H1 (cell line): ENCODE measurements around the gene SORBS1. TPM values are rescaled to one million over a fixed set of nuclear protein-coding genes. Genes with fewer than 3 reads are reported as not detected.

Experiments
- CTCF ChIA-PET: fragments of 300-600 bp; sonication (Branson Sonifier 250); formaldehyde crosslinking; loops from one replicate; lab custom pipeline; 2021; ENCODE audit not compliant: partially characterized antibody; lab: Charles Lee
- POLR2A ChIA-PET: fragments of 300-600 bp; sonication (Branson Sonifier 250); formaldehyde crosslinking; loops from one replicate; lab custom pipeline; 2021; ENCODE audit warnings: inconsistent platforms; ENCODE audit not compliant: partially characterized antibody; lab: Charles Lee
- DNase-seq, 2 experiments: peaks; one replicate each; pipeline versions ENCODE4 v3.0.0 to v3.0.0-alpha.2; 2010 to 2022; ENCODE audit warnings: low spot score in 2 of 2, low read depth in 1 of 2, mixed read lengths in 1 of 2
- FAIRE-seq: peaks from 2 replicates; lab custom pipeline; 2011; peaks lifted over from hg19 to GRCh38; lab: Jason Lieb, UNC
- H2AFZ ChIP-seq: 2 replicates; pipeline ENCODE4 v1.8.1; 2012; ENCODE audit warnings: low read length, inconsistent platforms
- H2AK5ac ChIP-seq: 2 replicates; pipeline ENCODE4 v1.6.1; 2013; ENCODE audit warnings: low read depth, low read length
- H2BK120ac ChIP-seq: replicated peaks from 2 replicates; pipeline ENCODE3; 2013; ENCODE audit warnings: low read depth, low read length, inconsistent platforms
- H2BK12ac ChIP-seq: 2 replicates; pipeline ENCODE4 v1.6.1; 2013; ENCODE audit warnings: low read depth, low read length
- H2BK15ac ChIP-seq: 2 replicates; pipeline ENCODE4 v1.6.1; 2013; ENCODE audit warnings: low read length
- H2BK20ac ChIP-seq: 2 replicates; pipeline ENCODE4 v1.6.1; 2013; ENCODE audit warnings: low read length
- H2BK5ac ChIP-seq: 2 replicates; pipeline ENCODE4 v1.6.1; 2013; ENCODE audit warnings: low read depth, low read length
- H3K14ac ChIP-seq: 2 replicates; pipeline ENCODE4 v1.6.1; 2013; ENCODE audit warnings: inconsistent platforms; ENCODE audit not compliant: insufficient read length
- H3K18ac ChIP-seq: 2 replicates; pipeline ENCODE4 v1.6.1; 2013; ENCODE audit warnings: low read length; ENCODE audit errors: extremely low read depth
- H3K23ac ChIP-seq: 2 replicates; pipeline ENCODE4 v1.6.1; 2013; ENCODE audit warnings: inconsistent platforms; ENCODE audit not compliant: insufficient read length
- H3K23me2 ChIP-seq: 2 replicates; pipeline ENCODE4 v1.6.1; 2013; ENCODE audit warnings: low read depth, low read length
- H3K27ac ChIP-seq: 2 replicates; pipeline ENCODE4 v1.6.1; 2011; ENCODE audit warnings: low read depth, low read length, inconsistent platforms
- H3K27me3 ChIP-seq, 4 experiments: replicated peaks in 1 of 4; 1 replicate in 1 of 4; 2 replicates in 3 of 4; pipeline versions ENCODE4 v1.6.1 to v1.8.1; 2011 to 2013; ENCODE audit warnings: low read length in 3 of 4, mild to moderate bottlenecking in 3 of 4, inconsistent platforms in 2 of 4, mixed read lengths in 2 of 4, moderate library complexity in 1 of 4; ENCODE audit not compliant: control insufficient read depth in 3 of 4, insufficient read depth in 3 of 4; ENCODE audit errors: extremely low read depth in 1 of 4
- H3K36me3 ChIP-seq, 4 experiments: 2 replicates each; pipeline versions ENCODE4 v1.6.1 to v1.8.1; 2011 to 2013; ENCODE audit warnings: mild to moderate bottlenecking in 4 of 4, low read length in 3 of 4, moderate library complexity in 2 of 4, control low read depth in 1 of 4, inconsistent platforms in 1 of 4; ENCODE audit not compliant: insufficient read depth in 4 of 4, control insufficient read depth in 2 of 4
- H3K4ac ChIP-seq: replicated peaks from 2 replicates; pipeline ENCODE3; 2013; ENCODE audit warnings: low read length, low read depth, mixed read lengths, inconsistent platforms; ENCODE audit not compliant: insufficient read length
- H3K4me1 ChIP-seq, 4 experiments: replicated peaks in 1 of 4; 1 replicate in 1 of 4; 2 replicates in 3 of 4; pipeline versions ENCODE4 v1.6.1 to v1.8.1; 2011 to 2013; ENCODE audit warnings: low read length in 3 of 4, inconsistent platforms in 2 of 4, mixed read lengths in 1 of 4; ENCODE audit not compliant: insufficient read depth in 4 of 4, control insufficient read depth in 3 of 4
- H3K4me2 ChIP-seq, 2 experiments: 2 replicates each; pipeline versions ENCODE4 v1.6.1 to v1.8.1; 2011 to 2013; ENCODE audit warnings: low read depth in 2 of 2, low read length in 2 of 2, control low read depth in 1 of 2, inconsistent platforms in 1 of 2, mild to moderate bottlenecking in 1 of 2; ENCODE audit not compliant: insufficient read depth in 1 of 2
- H3K4me3 ChIP-seq, 4 experiments: fragments of 200-600, 300-600 bp in 1 of 4; sonication (generic), shearing (Covaris generic), sonication (Bioruptor Twin) in 1 of 4; 2 replicates each; pipeline versions ENCODE4 v1.5.1 to v1.8.1; 2011 to 2016; ENCODE audit warnings: low read length in 4 of 4, low read depth in 3 of 4, control low read depth in 2 of 4, inconsistent platforms in 2 of 4, mild to moderate bottlenecking in 2 of 4, mixed read lengths in 1 of 4, moderate library complexity in 1 of 4; ENCODE audit not compliant: insufficient read depth in 2 of 4; ENCODE audit errors: extremely low read depth in 1 of 4
- H3K56ac ChIP-seq: replicated peaks from 2 replicates; pipeline ENCODE3; 2013; ENCODE audit warnings: low read depth, mild to moderate bottlenecking, mixed read lengths, low read length, inconsistent platforms; ENCODE audit not compliant: insufficient read length
- H3K79me1 ChIP-seq: 2 replicates; pipeline ENCODE4 v1.6.1; 2013; ENCODE audit warnings: low read depth, low read length, control low read depth
- H3K79me2 ChIP-seq, 2 experiments: 2 replicates each; pipeline versions ENCODE4 v1.6.1 to v1.8.1; 2012 to 2013; ENCODE audit warnings: low read length in 2 of 2, mild to moderate bottlenecking in 2 of 2, inconsistent platforms in 1 of 2; ENCODE audit not compliant: insufficient read depth in 2 of 2, control insufficient read depth in 1 of 2
- H3K9ac ChIP-seq, 4 experiments: replicated peaks in 1 of 4; 1 replicate in 1 of 4; 2 replicates in 3 of 4; pipeline versions ENCODE4 v1.6.1 to v1.8.1; 2011 to 2013; ENCODE audit warnings: low read depth in 3 of 4, low read length in 3 of 4, control low read depth in 2 of 4, mild to moderate bottlenecking in 2 of 4, moderate library complexity in 2 of 4, inconsistent platforms in 1 of 4; ENCODE audit errors: extremely low read depth in 1 of 4
- H3K9me3 ChIP-seq, 2 experiments: 2 replicates each; pipeline versions ENCODE4 v1.6.1 to v1.8.1; 2012 to 2013; ENCODE audit warnings: mild to moderate bottlenecking in 2 of 2, moderate library complexity in 2 of 2, control low read depth in 1 of 2, inconsistent platforms in 1 of 2, low read depth in 1 of 2, low read length in 1 of 2, mixed read lengths in 1 of 2; ENCODE audit not compliant: insufficient read depth in 2 of 2
- H4K20me1 ChIP-seq, 2 experiments: replicated peaks in 1 of 2; 2 replicates each; pipeline versions ENCODE3 to v1.8.1; 2011 to 2013; ENCODE audit warnings: inconsistent platforms in 2 of 2, low read length in 2 of 2, mild to moderate bottlenecking in 1 of 2; ENCODE audit not compliant: insufficient read depth in 2 of 2, control insufficient read depth in 1 of 2
- H4K5ac ChIP-seq: 2 replicates; pipeline ENCODE4 v1.6.1; 2013; ENCODE audit warnings: low read length, low read depth, mixed read lengths, inconsistent platforms; ENCODE audit not compliant: insufficient read length
- H4K8ac ChIP-seq: 2 replicates; pipeline ENCODE4 v1.8.0; 2013; ENCODE audit warnings: mild to moderate bottlenecking, moderate library complexity, low read length, inconsistent platforms; ENCODE audit not compliant: insufficient read depth; ENCODE audit errors: extremely low read depth
- H4K91ac ChIP-seq: replicated peaks from 2 replicates; pipeline ENCODE3; 2013; ENCODE audit warnings: low read length, mixed read lengths, inconsistent platforms; ENCODE audit not compliant: insufficient read length
- BACH1 ChIP-seq: IDR thresholded peaks from 2 replicates; pipeline ENCODE4 v1.6.1; 2012; ENCODE audit warnings: low read length, improper control_type of control experiment
- BRCA1 ChIP-seq: IDR thresholded peaks from 2 replicates; pipeline ENCODE4 v1.6.1; 2012; ENCODE audit warnings: low read depth, low read length, improper control_type of control experiment
- CHD2 ChIP-seq: IDR thresholded peaks from 2 replicates; pipeline ENCODE4 v1.6.1; 2012; ENCODE audit warnings: low read length, improper control_type of control experiment
- EZH2 ChIP-seq: fragments of 200-600 bp; sonication (generic); IDR thresholded peaks from 2 replicates; pipeline ENCODE4 v1.7.1; 2012; ENCODE audit warnings: low read depth, mild to moderate bottlenecking, moderate library complexity, low read length, inconsistent platforms; ENCODE audit not compliant: severe bottlenecking
- polyA plus RNA-seq, 7 experiments: library from polyadenylated mRNA; depleted of rRNA in 3 of 7; stranded (reverse) in 5 of 7; unstranded in 2 of 7; fragments of >200 nt in 5 of 7; fragments of 200-250 nt in 2 of 7; gene quantifications; 1 replicate in 5 of 7; 2 replicates in 1 of 7; 4 replicates in 1 of 7; pipeline versions ENCODE4 v1.2.1 to v1.2.3, GENCODE V29; 2011 to 2013; ENCODE audit warnings: missing spikeins in 2 of 7, mixed read lengths in 2 of 7
- total RNA-seq: library from RNA; stranded (reverse); fragmentation: NEBNext Ultra II Directional; extraction: Animal tissue kit (Norgen Biotek cat#: 25700); gene quantifications from 2 replicates; pipeline ENCODE4 v1.2.1, GENCODE V29; 2021
- TF ChIP-seq, protein P1 (sequence below): IDR thresholded peaks from 2 replicates; pipeline ENCODE4 v1.6.1; 2012; ENCODE audit warnings: low read length, inconsistent platforms

Gene SORBS1
- total and polyA plus RNA-seq, 2 of the 8 experiments (the other 6 are each of a cell fraction or from before 2014, with no cell fraction given): 16.0 to 35.0 TPM

DNA sequence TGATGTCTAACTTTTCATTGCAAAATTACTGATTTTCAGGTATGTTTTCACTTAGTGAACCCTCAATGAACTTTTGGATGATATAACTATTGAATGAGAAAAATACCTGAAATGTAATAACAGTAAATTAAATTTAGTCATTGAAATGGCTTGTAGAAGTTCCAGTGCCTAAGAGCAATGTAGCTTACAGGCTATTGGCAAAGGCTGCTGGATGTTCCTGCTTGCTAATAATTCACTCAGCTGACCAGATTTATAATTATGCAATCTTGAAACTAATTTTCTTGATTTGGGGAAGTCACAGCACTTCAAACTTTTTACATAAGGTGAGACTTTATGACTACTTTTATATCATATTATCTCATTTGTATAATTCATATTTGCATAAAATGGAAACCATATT, 73.2 kb downstream of the SORBS1 start:
- Histone ChIP-seq H3K23ac (no peak overlapping the region), H4K5ac (no peak overlapping the region), H3K79me2 (peaks cover 0 to 11% of the 10 kb centered on the region in 2 experiments; a peak in 1 of 4 replicates), H3K27ac (no peak overlapping the region), H3K23me2 (no peaks in the 10 kb centered on the region), H2BK12ac (no peak overlapping the region), H2AK5ac (no peak overlapping the region), H2AFZ (no peak overlapping the region), H2BK20ac (no peak overlapping the region), H4K91ac (no peak overlapping the region), H3K14ac (no peak overlapping the region), H4K20me1 (peaks cover 2% of the 10 kb centered on the region in 2 experiments), H3K56ac (no peak overlapping the region), H3K4me2 (no peak overlapping the region), H2BK120ac (no peak overlapping the region), H2BK5ac (no peak overlapping the region), H3K18ac (no peak overlapping the region), H3K4ac (no peak overlapping the region), H3K4me3 (no peak overlapping the region), H2BK15ac (no peak overlapping the region), H3K9me3 (no peaks in the 10 kb centered on the region), H4K8ac (no peak overlapping the region), H3K36me3 (no peaks in the 10 kb centered on the region; a peak in 1 of 8 replicates), H3K79me1 (no peaks in the 10 kb centered on the region), H3K4me1 (peaks cover 0 to 4% (median under 1%) of the 10 kb centered on the region in 4 experiments; a peak in 4 of 7 replicates), H3K27me3 (no peaks in the 10 kb centered on the region), H3K9ac (no peak overlapping the region)
- POLR2A ChIA-PET: interaction anchor here (0.6 kb wide), 1 partner anchor 14 kb away, joined by 3 read pairs; no protein-coding TSS in a partner anchor
- FAIRE-seq (no peak), DNase-seq (no peak)
- CTCF ChIA-PET: no interaction called here
- TF ChIP-seq BRCA1: no peak
- TF ChIP-seq EZH2: no peak
- TF ChIP-seq, protein P1, sequence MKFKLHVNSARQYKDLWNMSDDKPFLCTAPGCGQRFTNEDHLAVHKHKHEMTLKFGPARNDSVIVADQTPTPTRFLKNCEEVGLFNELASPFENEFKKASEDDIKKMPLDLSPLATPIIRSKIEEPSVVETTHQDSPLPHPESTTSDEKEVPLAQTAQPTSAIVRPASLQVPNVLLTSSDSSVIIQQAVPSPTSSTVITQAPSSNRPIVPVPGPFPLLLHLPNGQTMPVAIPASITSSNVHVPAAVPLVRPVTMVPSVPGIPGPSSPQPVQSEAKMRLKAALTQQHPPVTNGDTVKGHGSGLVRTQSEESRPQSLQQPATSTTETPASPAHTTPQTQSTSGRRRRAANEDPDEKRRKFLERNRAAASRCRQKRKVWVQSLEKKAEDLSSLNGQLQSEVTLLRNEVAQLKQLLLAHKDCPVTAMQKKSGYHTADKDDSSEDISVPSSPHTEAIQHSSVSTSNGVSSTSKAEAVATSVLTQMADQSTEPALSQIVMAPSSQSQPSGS: no peak
- TF ChIP-seq BACH1: no peak
- no peak for TF ChIP-seq CHD2
